GM21390 (cell line): ENCODE data around the gene ASTL.

Experiments
- ATAC-seq: cut with Tn5 transposase; IDR thresholded peaks from one replicate; pipeline ENCODE4 v1.9.1; 2021; ENCODE audit not compliant: unreplicated experiment

Gene ASTL

GRCh38 chr2:96159084-96159830 lies 21.0 kb upstream of the ASTL start:
- no peak for ATAC-seq

DNA sequence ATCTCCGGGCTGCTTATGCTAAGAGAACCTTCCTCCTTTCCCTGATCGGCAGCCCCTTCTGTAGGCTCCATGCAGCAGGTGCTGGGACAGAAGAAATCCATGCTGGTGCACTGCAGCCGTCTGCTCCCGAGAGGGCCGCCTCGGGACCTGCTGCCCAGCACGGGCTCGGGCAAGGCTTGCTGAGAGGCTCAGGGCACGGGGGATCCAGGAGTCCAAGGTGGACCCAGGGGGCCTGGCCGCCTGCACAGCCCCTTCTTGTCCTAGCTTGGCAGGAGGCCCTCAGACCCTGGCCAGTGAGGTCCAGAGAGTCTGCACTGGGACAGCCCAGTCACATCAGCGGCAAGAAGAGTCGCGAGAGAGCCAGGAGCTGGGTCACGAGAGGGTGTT lies 20.2 kb upstream of the ASTL start:
- ATAC-seq = no peak

DNA sequence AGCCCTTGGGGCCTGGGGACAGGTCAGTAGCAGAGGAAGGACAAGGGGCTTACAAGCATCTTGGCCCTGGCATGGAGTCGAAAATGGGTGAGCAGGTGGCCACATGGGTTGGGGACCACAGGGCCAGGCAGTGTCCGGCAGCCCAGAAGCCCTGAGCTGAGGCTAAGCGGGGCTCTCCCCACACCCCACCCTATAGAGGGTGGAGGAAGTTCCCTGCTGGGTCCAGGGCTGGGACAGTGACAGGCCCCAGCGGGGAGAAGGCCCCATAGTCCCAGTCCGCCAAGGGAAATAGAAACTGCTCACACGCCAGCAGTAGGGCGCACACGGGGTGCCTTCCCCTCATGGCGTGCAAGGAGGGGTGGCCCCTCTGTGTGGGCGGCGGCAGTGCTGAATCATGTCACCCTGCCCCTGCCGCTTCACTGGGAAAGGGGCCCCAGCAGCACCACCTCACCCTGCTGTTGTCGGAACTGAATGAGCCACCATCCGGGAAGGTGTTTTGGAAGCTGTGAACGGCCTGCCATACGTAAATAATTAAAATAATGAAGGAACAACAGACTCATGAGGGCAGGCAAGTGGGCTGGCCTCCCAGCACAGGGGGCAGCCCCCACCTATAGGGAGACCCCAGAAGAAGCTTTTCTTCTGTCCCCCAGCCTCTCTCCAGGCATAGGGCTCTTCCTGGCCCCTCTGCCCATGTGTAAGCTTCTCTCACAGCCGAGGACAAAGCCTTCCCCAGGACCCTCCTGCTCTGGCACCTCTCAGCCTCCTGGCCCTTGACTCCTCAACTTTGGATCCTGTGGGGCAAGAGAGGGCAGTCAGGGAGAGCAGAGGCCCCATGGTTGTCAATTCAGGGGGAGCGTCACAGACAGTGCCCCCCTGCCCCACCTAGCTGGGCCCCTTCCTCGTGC lies 19.6 kb upstream of the ASTL start:
- peak; percentile 59 for ATAC-seq

GRCh38 chr2:96156926-96157648 lies 18.8 kb upstream of the ASTL start:
- peak; percentile 33 for ATAC-seq

- ATAC-seq = no peak
Observed at GRCh38 chr2:96156011-96156820, 17.9 kb upstream of the ASTL start.

DNA sequence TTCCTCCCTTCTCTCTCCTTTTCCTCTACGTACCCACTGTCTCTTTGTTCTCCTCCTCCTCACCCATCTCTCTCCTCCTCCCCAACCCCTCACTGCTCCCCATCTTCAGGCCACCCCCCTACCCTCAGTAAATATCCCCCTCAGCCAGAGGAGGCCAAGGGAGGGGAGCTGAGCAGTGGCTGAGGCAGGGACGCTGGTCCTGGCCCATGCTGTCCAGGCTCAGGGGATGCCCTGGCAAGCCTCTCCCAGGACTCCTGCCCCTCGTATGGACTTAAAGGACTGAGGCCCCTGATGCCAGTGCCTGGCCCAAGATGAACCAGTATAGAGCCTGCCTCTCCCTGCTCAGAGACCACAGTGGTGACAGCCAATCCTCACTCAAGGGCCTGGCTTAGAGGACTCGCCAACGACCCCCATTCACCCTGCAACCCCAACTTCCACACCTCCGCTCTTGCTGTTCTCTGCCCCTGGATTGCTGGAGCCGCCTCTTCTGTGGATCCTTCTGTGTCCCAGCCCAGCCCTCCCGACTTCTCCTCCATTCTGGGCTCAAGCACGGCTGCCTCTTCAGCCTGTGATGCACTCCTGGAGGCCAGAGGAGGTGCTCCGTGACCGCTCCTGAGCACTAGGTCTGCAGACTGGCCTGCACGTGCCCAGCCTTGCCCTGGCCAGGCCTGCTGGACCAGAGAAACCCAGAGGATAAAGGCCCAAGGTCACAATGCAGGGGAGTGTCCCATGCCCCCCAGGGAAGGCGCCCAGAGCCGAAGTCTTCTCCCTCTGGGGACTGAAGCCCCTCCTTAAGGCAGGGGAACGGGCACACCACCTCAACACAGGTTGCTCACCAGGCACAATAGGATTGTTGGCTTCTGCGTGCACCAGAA lies 16.4 kb upstream of the ASTL start:
- no peak for ATAC-seq

GRCh38 chr2:96153991-96154431 lies 15.7 kb upstream of the ASTL start:
- ATAC-seq = no peak

- no peak for ATAC-seq
Observed at GRCh38 chr2:96153291-96153713, 15.0 kb upstream of the ASTL start.

GRCh38 chr2:96152304-96153161 lies 14.2 kb upstream of the ASTL start:
- no peak for ATAC-seq

- no peak for ATAC-seq
Observed at GRCh38 chr2:96151595-96152303, 13.4 kb upstream of the ASTL start.

- ATAC-seq = no peak
Observed at GRCh38 chr2:96150791-96151594, 12.7 kb upstream of the ASTL start.

DNA sequence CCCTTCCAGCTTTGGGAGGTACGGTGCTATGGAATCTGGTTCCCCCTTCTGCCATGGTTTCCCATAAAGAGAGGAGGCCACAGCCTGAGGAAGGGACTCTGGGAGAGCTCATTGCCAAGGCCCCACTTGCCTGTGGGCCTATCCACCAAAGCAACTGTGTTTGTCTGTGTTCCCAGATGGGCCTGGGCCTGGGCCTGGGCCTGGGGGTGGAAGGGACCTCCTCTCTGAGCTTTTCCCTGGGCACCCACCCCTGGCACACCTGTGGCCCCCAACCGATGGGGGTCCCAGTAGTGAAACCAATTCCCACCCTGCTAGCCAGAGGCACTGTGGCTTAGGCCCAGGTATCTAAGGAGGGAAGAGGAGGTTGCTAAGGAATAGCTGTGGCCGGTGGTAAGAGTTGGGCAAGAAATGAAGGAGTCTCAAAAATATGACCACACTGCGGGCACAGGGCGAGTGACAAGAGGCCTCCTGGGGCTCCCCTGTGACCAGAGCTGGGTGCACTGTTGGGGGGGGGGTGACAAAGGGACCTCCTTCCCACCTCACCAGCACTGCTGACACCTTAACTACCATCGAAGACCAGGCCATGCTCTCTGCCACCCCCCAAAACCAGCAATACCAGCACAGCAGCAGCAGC lies 11.8 kb upstream of the ASTL start:
- no peak for ATAC-seq

DNA sequence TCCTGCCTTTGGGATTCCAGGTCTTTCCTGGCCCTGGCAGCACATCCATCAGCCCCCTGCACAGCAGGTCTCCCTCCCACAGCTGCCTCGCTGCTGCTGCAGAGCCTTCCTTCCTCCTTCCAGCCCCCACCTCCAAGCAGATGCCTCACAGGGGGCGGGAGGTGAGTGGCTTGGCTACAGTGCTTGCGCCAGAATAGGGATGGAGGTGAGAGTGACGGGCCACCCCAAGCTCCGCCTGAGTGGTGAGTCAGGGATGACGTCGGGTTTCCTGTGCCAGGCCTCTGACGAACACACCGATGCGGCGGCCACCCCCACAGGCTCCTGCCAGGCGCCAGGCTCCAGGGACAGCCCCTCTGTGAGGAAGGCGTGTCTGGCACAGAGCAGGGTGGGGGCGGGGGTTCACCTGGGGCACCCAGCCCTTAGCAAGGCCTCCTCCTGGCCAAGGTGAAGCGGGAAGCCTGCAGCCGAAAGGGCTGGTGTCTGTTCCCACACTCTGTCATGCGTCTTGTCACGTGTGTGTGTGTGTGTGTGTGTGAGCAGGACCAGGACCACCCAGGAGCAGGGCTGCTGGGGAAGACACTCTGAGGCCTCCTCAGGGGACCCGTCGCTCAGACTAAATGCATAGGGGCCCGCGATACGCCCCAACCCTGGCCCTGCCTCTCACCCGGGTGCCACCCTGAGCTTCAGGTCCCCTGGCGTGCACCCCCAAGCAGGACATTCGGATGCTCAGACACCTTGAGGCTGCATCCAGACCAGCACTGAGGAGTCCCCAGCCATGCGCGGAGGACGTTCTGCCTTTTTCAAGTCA lies 10.3 kb upstream of the ASTL start:
- ATAC-seq = peak; percentile 33

DNA sequence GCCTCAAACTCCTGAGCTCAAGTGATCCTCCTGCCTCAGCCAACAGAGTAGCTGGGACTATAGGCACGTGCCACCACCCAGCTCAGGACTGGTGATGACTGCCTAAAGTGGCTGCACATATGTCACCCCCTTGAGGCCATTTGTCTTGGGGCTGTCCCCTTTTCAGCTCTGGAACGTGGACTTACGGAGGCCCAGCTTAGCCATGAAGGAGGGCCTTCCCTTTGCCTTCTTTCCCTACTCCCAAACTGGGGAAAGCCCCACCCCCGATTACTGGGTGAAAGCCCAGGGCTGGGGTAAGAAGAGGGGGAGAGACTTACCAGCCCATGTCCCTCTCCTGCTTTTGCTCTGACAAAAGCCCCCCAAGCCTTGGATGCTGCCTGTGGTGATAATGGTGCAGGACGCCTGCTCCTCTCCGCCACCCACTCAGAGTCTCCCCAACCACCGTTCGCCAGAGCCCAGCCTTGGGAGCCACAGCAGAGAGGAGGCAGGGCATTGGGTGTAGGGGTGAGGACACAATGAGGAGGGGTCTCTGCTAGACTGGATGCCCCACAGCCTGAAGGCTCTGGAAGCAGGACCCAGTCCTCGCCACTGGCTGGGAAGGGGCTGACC lies 9.4 kb upstream of the ASTL start:
- no peak for ATAC-seq

- ATAC-seq = no peak
Observed at GRCh38 chr2:96146881-96147592, 8.7 kb upstream of the ASTL start.
